Measurements from ENCODE around the gene KCNIP4.

The KCNIP4 gene

GRCh38 chr4:21347142-21347541 lies 601.4 kb downstream of the KCNIP4 start:
- no peak for TF ChIP-seq CTCF (IDR thresholded peaks at IDR 0.05; ENCODE audit: insufficient read depth, low read depth, low read length, missing control alignments)
- DNase-seq (ENCODE audit: low read depth), result no peak
- H3K4me3 ChIP-seq (ENCODE audit: low read length), result no peak overlapping the region

GRCh38 chr4:21327976-21328700 lies 620.4 kb downstream of the KCNIP4 start:
- DNase-seq (ENCODE audit: low read depth), result peak; percentile 1
- H3K4me3 ChIP-seq (ENCODE audit: low read length), result no peak overlapping the region
- TF ChIP-seq CTCF (IDR thresholded peaks at IDR 0.05; ENCODE audit: insufficient read depth, low read depth, low read length, missing control alignments), result no peak

GRCh38 chr4:21320034-21320433 lies 628.5 kb downstream of the KCNIP4 start:
- H3K4me3 ChIP-seq (ENCODE audit: low read length), result no peak overlapping the region
- TF ChIP-seq CTCF (IDR thresholded peaks at IDR 0.05; ENCODE audit: insufficient read depth, low read depth, low read length, missing control alignments), result no peak
- no peak for DNase-seq (ENCODE audit: low read depth)

- no peak for TF ChIP-seq CTCF (IDR thresholded peaks at IDR 0.05; ENCODE audit: insufficient read depth, low read depth, low read length, missing control alignments)
- no peak for DNase-seq (ENCODE audit: low read depth)
- H3K4me3 ChIP-seq (ENCODE audit: low read length), result no peak overlapping the region
Measured at GRCh38 chr4:21307709-21308108, 640.9 kb downstream of the KCNIP4 start.

GRCh38 chr4:21304540-21304887 lies 644.1 kb downstream of the KCNIP4 start:
- peak; percentile 9 for DNase-seq (ENCODE audit: low read depth)
- TF ChIP-seq CTCF (IDR thresholded peaks at IDR 0.05; ENCODE audit: insufficient read depth, low read depth, low read length, missing control alignments), result no peak
- no peak overlapping the region for H3K4me3 ChIP-seq (ENCODE audit: low read length)

- no peak for DNase-seq (ENCODE audit: low read depth)
- no peak for TF ChIP-seq CTCF (IDR thresholded peaks at IDR 0.05; ENCODE audit: insufficient read depth, low read depth, low read length, missing control alignments)
- H3K4me3 ChIP-seq (ENCODE audit: low read length), result no peak overlapping the region
Measured at GRCh38 chr4:21290562-21290961, 658.0 kb downstream of the KCNIP4 start.

GRCh38 chr4:21276046-21276445 lies 672.5 kb downstream of the KCNIP4 start:
- no peak overlapping the region for H3K4me3 ChIP-seq (ENCODE audit: low read length)
- no peak for TF ChIP-seq CTCF (IDR thresholded peaks at IDR 0.05; ENCODE audit: insufficient read depth, low read depth, low read length, missing control alignments)
- DNase-seq (ENCODE audit: low read depth), result no peak
